DOHH2 (cell line): ENCODE results near the gene S100PBP.

Experiments
- EZH2phosphoT487 ChIP-seq: fragments of 200-600 bp; sonication (generic); IDR thresholded peaks from 2 replicates; pipeline ENCODE4 v1.6.1; 2017; ENCODE audit warnings: borderline replicate concordance, mild to moderate bottlenecking, antibody characterized with exemption, low read length, moderate library complexity, mixed read lengths
- TF ChIP-seq, protein P1 (sequence below): fragments of 200-600 bp; sonication (generic); IDR thresholded peaks from one replicate; pipeline ENCODE4 v1.5.1; 2014; ENCODE audit warnings: antibody characterized with exemption, mild to moderate bottlenecking, low read depth, low read length; ENCODE audit not compliant: poor library complexity, severe bottlenecking

DNA sequence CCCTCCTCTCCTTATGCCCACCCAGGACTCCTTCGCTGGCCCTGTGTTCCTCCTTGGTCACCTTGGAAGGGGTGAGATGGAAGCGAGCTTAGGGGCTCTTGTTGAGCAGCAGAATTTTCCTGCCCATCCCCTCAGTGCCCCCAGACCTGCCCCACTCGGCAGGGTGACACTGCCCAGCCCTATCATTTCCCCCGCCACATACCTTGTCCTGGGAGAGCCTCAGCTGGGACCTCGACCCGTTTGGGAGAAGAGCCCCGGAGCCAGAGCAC, 54.7 kb downstream of the S100PBP start:
- TF ChIP-seq, protein P1, sequence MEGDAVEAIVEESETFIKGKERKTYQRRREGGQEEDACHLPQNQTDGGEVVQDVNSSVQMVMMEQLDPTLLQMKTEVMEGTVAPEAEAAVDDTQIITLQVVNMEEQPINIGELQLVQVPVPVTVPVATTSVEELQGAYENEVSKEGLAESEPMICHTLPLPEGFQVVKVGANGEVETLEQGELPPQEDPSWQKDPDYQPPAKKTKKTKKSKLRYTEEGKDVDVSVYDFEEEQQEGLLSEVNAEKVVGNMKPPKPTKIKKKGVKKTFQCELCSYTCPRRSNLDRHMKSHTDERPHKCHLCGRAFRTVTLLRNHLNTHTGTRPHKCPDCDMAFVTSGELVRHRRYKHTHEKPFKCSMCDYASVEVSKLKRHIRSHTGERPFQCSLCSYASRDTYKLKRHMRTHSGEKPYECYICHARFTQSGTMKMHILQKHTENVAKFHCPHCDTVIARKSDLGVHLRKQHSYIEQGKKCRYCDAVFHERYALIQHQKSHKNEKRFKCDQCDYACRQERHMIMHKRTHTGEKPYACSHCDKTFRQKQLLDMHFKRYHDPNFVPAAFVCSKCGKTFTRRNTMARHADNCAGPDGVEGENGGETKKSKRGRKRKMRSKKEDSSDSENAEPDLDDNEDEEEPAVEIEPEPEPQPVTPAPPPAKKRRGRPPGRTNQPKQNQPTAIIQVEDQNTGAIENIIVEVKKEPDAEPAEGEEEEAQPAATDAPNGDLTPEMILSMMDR, result no peak
- TF ChIP-seq EZH2phosphoT487, result no peak
